DLD1 (cell line): ENCODE measurements around the gene LRBA.

ENCODE experiments used
- in situ Hi-C: cut with HindIII; loops from 2 replicates; pipeline ENCODE4 v1.10.0; 2017; ENCODE audit warnings: low sequenced_read_pairs

The LRBA gene

GRCh38 chr4:150343796-150344195, 671.3 kb downstream of the LRBA start:
- in situ Hi-C loops: no loop called here

DNA sequence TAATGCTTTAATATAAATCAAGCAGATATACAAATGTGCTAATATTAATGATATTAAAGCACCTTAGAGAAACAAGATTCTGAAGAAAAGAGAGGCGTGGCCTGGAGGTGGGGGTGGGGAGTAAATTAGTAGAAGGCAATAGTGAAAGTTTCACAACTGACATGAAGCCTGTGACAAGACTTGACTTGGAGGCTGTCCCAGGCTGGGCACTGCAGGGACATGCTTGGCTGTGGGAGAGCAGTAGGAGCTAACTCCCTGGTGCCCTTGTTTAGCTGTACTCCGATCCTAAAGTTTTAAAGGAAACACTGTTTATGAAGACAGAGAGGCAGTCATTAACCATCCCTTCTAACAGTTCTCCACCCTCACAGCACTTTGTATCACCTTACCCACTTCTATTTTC, 672.1 kb downstream of the LRBA start:
- in situ Hi-C loops: no loop called here

- in situ Hi-C loops: no loop called here
Measured at GRCh38 chr4:150337734-150338133, 677.4 kb downstream of the LRBA start.

- in situ Hi-C loops: no loop called here
Measured at GRCh38 chr4:150336676-150337412, 678.2 kb downstream of the LRBA start.

DNA sequence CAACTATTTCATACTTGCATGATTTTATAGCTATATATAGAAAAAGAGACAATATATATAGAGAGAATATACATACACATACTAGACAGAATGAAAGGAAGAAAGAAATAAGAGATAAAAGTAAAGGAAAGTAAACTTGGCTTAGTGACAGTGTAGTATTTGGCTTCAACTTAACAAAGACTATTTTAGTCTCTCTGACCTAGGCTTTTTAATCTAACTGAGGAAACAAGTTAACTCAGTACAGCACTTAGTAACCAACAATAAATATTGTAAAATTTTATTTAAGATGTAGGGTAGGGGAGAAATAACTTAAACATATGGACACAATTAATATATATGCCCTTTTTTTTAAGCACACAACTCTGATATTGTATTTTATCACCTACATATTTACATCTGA, 682.1 kb downstream of the LRBA start:
- in situ Hi-C loops: no loop called here

DNA sequence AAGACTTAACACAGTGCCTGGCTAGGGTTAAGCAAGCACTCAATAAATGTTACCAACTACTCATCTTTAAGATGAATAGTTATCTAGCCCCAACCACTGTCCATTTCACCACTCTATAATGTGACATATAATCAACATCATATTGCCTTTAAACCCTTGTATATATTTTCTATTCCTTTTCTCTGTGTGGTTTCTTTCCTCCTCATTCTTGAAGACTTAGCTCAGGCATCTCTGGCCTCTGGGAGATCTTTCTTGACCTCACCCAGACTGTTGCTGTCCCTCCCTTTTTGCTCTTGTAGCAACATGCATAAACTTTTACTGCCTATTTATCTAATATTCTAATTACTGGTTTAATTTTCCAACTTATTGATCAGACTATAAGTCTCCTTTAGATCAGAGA, 683.0 kb downstream of the LRBA start:
- in situ Hi-C loops: no loop called here

- in situ Hi-C loops: no loop called here
Measured at GRCh38 chr4:150329373-150329772, 685.7 kb downstream of the LRBA start.

DNA sequence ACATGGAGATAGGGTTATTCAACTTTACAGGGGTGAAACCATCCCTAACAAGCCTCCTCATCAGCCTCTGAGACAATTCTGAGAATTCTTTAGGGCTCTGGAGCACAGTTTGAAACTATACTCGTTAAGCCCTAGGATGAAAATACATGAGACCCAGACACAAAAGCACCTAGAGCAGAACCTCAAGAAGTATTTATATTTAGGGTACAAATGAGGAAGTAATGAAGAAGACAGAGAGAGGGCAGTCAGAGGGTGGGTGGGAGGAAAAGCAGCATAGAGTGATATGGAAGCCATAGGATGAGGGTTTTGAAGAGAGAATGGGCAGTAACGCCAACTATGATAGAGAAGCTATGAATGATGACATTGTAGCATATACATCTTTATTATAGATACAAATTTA, 686.6 kb downstream of the LRBA start:
- in situ Hi-C loops: no loop called here

DNA sequence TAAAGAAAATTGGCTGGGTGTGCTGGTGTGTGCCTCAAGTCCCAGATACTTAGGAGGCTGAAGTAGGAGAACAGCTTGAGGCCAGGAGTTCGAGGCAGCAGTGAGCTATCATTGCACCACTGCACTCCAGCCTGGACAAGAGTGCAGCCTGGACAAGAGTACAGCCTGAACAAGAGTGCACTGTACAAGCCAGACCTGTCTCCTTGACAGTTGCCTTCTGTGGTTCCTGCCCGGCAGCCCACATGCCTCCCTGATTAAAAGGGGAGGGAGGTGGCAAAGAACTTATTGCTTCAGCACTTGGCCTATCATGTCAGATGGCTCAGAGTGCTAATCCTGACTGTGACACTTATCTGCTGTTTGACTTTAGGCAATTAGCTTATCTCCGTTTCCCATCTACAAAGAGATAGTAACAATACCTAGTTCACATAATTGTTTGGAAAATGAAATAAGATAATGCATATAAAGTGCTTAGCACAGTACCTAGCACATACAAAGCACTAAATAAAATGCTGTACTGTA, 687.8 kb downstream of the LRBA start:
- in situ Hi-C loops: no loop called here

DNA sequence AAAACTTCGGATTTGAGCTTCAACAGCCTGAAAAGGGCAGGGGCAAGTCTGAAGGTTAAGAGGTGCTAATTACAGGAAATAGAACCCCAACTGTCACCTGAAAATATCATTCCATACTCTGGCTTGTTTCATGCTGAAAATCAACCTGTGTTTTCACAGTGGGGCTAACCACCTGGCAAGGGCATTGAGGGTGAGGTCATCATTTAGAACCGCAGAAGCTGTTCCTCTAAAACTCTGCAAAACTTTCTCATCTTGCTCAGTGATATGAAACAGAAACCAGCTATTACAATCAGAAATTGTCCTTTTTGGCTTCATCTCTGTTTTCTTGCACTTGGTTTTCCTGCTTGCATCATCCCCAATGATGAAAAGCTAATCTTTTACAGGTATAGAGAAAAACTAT, 689.2 kb downstream of the LRBA start:
- in situ Hi-C loops: no loop called here

GRCh38 chr4:150323406-150324325, 691.4 kb downstream of the LRBA start:
- in situ Hi-C loops: no loop called here

GRCh38 chr4:150322646-150323045, 692.4 kb downstream of the LRBA start:
- in situ Hi-C loops: no loop called here

DNA sequence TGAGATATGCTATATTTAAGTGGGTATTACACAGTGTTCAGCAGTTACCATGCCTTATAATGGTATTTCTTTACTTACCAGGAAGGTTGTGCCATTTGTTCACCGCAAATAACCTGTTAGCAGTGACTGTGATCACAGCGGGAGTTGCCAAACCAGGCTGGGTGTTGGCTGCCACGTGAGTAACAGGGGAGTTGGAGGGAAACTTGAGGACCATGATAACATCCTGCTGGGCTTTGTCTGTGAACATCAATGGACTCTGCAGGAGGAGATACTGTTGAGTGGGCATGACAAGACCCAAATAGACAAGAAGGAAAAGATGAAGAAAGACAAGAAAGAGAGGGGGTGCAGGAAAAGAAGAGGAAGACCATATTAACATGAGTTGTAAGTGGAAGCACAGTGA, 694.0 kb downstream of the LRBA start:
- in situ Hi-C loops: no loop called here

DNA sequence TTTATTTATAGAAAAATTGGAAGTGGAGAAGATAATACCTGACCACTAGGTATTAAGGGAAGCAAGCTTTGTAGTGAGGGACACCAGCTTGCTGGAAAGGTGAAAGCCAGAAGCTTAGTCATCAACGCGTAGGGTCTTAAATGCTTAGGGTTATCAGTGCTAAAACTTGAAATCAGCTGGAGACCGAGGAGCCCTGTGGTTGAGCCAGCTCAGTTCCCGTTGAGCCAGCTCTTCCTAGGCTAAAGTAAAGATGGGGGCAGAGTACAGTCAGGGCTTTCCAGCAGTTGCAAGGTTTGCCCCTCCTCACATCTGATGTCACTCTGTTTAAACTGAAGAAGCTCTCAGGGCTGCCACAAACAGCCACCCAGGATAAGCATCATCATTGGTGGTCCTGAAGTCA, 696.1 kb downstream of the LRBA start:
- in situ Hi-C loops: no loop called here

- in situ Hi-C loops: no loop called here
Measured at GRCh38 chr4:150318527-150318926, 696.6 kb downstream of the LRBA start.

- in situ Hi-C loops: no loop called here
Measured at GRCh38 chr4:150316332-150317205, 698.5 kb downstream of the LRBA start.

DNA sequence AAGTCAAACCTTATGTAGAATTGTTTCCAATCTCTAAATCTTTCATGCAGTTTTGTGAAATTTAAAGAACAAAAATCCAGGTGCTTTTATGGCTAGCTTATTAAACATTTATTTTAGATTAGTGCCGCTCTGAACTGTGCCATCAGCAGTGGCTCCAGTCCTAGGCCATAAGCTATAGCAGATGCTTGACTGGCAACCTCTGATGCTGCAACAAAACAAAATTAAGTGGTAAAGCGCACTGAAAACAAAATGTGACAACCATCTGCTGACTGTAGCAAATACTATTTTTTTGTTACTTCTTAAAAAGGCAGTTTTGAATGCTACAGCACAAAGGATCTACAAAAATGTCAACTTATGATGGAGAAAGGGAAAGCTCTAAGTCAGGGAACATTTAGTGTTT, 699.4 kb downstream of the LRBA start:
- in situ Hi-C loops: no loop called here

DNA sequence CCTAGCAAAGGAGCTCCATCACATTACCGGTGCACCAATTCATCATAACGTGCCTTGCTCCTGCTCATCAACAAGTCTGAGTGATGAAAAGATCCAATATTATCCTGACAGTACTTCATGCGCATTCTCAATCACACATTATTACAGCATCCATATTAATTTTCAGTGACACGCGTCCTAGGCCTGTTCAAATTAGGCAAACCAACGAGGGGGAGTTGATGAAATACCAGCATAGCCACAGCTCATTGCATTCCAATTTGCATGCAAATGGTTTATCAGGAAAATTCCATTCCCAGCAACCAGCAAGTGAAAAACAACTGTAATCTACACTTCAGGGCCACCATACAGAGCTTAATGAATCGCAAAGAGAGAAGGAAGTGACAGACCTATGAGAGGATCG, 699.9 kb downstream of the LRBA start:
- in situ Hi-C loops: no loop called here

GRCh38 chr4:150314031-150314430, 701.1 kb downstream of the LRBA start:
- in situ Hi-C loops: no loop called here

- in situ Hi-C loops: no loop called here
Measured at GRCh38 chr4:150310159-150310895, 704.8 kb downstream of the LRBA start.
